Effector memory CD8-positive, alpha-beta T cell (primary cell): ENCODE results near the gene ATXN1.

Experiments
- ATAC-seq: fragments of 150-1000 bp; cut with Tn5 transposase; replicated peaks from 2 replicates; pipeline ENCODE4 v1.10.0; 2021; ENCODE audit warnings: mild to moderate bottlenecking, moderate library complexity
- DNase-seq, 3 experiments: peaks; one replicate each; pipeline ENCODE4 v3.0.0; 2021
- H3K27ac Mint-ChIP-seq, 2 donors: one replicate each; pipeline ENCODE4 v1.8.0; 2022; ENCODE audit warnings: mild to moderate bottlenecking in 2 of 2, mixed read lengths in 2 of 2, moderate library complexity in 2 of 2
- H3K27me3 Mint-ChIP-seq, 2 donors: one replicate each; pipeline ENCODE4 v1.8.0; 2022; ENCODE audit warnings: mixed read lengths in 2 of 2
- H3K36me3 Mint-ChIP-seq: one replicate; pipeline ENCODE4 v1.8.0; 2022; ENCODE audit warnings: mild to moderate bottlenecking, moderate library complexity, mixed read lengths; ENCODE audit not compliant: insufficient read depth
- H3K4me1 Mint-ChIP-seq, 2 donors: one replicate each; pipeline ENCODE4 v1.8.0; 2022; ENCODE audit warnings: low read depth in 2 of 2, mixed read lengths in 2 of 2
- H3K4me3 Mint-ChIP-seq, 2 donors: one replicate each; pipeline ENCODE4 v1.8.0; 2022; ENCODE audit warnings: mild to moderate bottlenecking in 2 of 2, mixed read lengths in 2 of 2, moderate library complexity in 2 of 2
- H3K9me3 Mint-ChIP-seq, 2 donors: one replicate each; pipeline ENCODE4 v1.8.0; 2022; ENCODE audit warnings: mixed read lengths in 2 of 2

The ATXN1 gene

GRCh38 chr6:16727996-16728395 is 33.3 kb downstream of the ATXN1 start:
- Mint-ChIP-seq H3K9me3 (no peaks in the 10 kb centered on the region), H3K27me3 (no peaks in the 10 kb centered on the region), H3K27ac (peak overlapping the region; percentile 57 to 91), H3K4me1 (peaks cover 32 to 74% of the 10 kb centered on the region in 2 donors), H3K36me3 (peaks cover 28% of the 10 kb centered on the region), H3K4me3 (peak overlapping the region in 1 of 2 donors; percentile 20)
- no peak for ATAC-seq
- no peak for DNase-seq

GRCh38 chr6:16725145-16725864 is 36.0 kb downstream of the ATXN1 start:
- peaks cover 7% of the 10 kb centered on the region for H3K36me3 Mint-ChIP-seq
- peak overlapping the region; percentile 51 to 69 for H3K27ac Mint-ChIP-seq
- DNase-seq (no peak), ATAC-seq (no peak)
- H3K4me3 Mint-ChIP-seq, result no peak overlapping the region
- H3K27me3 Mint-ChIP-seq, result no peaks in the 10 kb centered on the region
- no peaks in the 10 kb centered on the region for H3K9me3 Mint-ChIP-seq
- peaks cover 12 to 55% of the 10 kb centered on the region in 2 donors for H3K4me1 Mint-ChIP-seq

- no peak overlapping the region for H3K27ac Mint-ChIP-seq
- H3K36me3 Mint-ChIP-seq, result peaks cover 2% of the 10 kb centered on the region
- H3K9me3 Mint-ChIP-seq, result no peaks in the 10 kb centered on the region
- no peak overlapping the region for H3K4me3 Mint-ChIP-seq
- DNase-seq (no peak), ATAC-seq (peak; percentile 31)
- H3K4me1 Mint-ChIP-seq, result peaks cover 20 to 55% of the 10 kb centered on the region in 2 donors
- H3K27me3 Mint-ChIP-seq, result no peaks in the 10 kb centered on the region
These were observed 37.4 kb downstream of the ATXN1 start for GRCh38 chr6:16723826-16724225.

- ATAC-seq, result no peak
- Mint-ChIP-seq H3K27me3 (no peaks in the 10 kb centered on the region), H3K4me1 (peaks cover 20 to 52% of the 10 kb centered on the region in 2 donors)
These were observed 37.9 kb downstream of the ATXN1 start for GRCh38 chr6:16723402-16723801.

GRCh38 chr6:16722630-16723029 is 38.6 kb downstream of the ATXN1 start:
- ATAC-seq (no peak), DNase-seq (no peak)
- no peaks in the 10 kb centered on the region for H3K27me3 Mint-ChIP-seq
- H3K4me3 Mint-ChIP-seq, result no peak overlapping the region
- peaks cover 17 to 46% of the 10 kb centered on the region in 2 donors for H3K4me1 Mint-ChIP-seq
- H3K9me3 Mint-ChIP-seq, result no peaks in the 10 kb centered on the region
- H3K36me3 Mint-ChIP-seq, result peaks cover 2% of the 10 kb centered on the region
- H3K27ac Mint-ChIP-seq, result no peak overlapping the region

More at GRCh38 chr6:16723402-16723801, 37.9 kb downstream of the ATXN1 start:
- Mint-ChIP-seq H3K4me3 (no peak overlapping the region), H3K27ac (no peak overlapping the region), H3K36me3 (peaks cover 2% of the 10 kb centered on the region), H3K9me3 (no peaks in the 10 kb centered on the region)
- DNase-seq, result no peak

GRCh38 chr6:16721977-16722376 is 39.3 kb downstream of the ATXN1 start:
- no peak for DNase-seq
- H3K4me3 Mint-ChIP-seq, result no peak overlapping the region
- H3K9me3 Mint-ChIP-seq, result no peaks in the 10 kb centered on the region
- ATAC-seq, result no peak
- no peaks in the 10 kb centered on the region for H3K27me3 Mint-ChIP-seq
- H3K36me3 Mint-ChIP-seq, result peaks cover 2% of the 10 kb centered on the region
- peak overlapping the region in 1 of 2 donors; percentile 59 for H3K27ac Mint-ChIP-seq
- peaks cover 18 to 50% of the 10 kb centered on the region in 2 donors for H3K4me1 Mint-ChIP-seq

- Mint-ChIP-seq H3K9me3 (no peaks in the 10 kb centered on the region), H3K27ac (no peak overlapping the region), H3K4me1 (peaks cover 25 to 47% of the 10 kb centered on the region in 2 donors), H3K36me3 (peaks cover 2% of the 10 kb centered on the region), H3K4me3 (no peak overlapping the region), H3K27me3 (no peaks in the 10 kb centered on the region)
- DNase-seq (no peak), ATAC-seq (no peak)
These were observed 40.4 kb downstream of the ATXN1 start for GRCh38 chr6:16720861-16721260.

- Mint-ChIP-seq H3K4me1 (peaks cover 28 to 33% of the 10 kb centered on the region in 2 donors), H3K27ac (peak overlapping the region in 1 of 2 donors; percentile 26), H3K4me3 (no peak overlapping the region)
These were observed 41.8 kb downstream of the ATXN1 start for GRCh38 chr6:16719488-16719887.

GRCh38 chr6:16718356-16718755 is 42.9 kb downstream of the ATXN1 start:
- Mint-ChIP-seq H3K4me3 (no peak overlapping the region), H3K4me1 (peaks cover 32 to 35% of the 10 kb centered on the region in 2 donors)

More at GRCh38 chr6:16719488-16719887, 41.8 kb downstream of the ATXN1 start:
- Mint-ChIP-seq H3K9me3 (no peaks in the 10 kb centered on the region), H3K27me3 (no peaks in the 10 kb centered on the region), H3K36me3 (peaks cover 6% of the 10 kb centered on the region)
- no peak for ATAC-seq
- no peak for DNase-seq

GRCh38 chr6:16717275-16717942 is 43.9 kb downstream of the ATXN1 start:
- no peaks in the 10 kb centered on the region for H3K9me3 Mint-ChIP-seq
- H3K4me3 Mint-ChIP-seq, result no peak overlapping the region
- ATAC-seq, result no peak
- peak overlapping the region in 1 of 2 donors; percentile 1 for H3K27ac Mint-ChIP-seq
- H3K36me3 Mint-ChIP-seq, result peaks cover 15% of the 10 kb centered on the region
- no peaks in the 10 kb centered on the region for H3K27me3 Mint-ChIP-seq
- peaks cover 41 to 43% of the 10 kb centered on the region in 2 donors for H3K4me1 Mint-ChIP-seq
- DNase-seq, result no peak

More at GRCh38 chr6:16718356-16718755, 42.9 kb downstream of the ATXN1 start:
- H3K27me3 Mint-ChIP-seq, result no peaks in the 10 kb centered on the region
- peaks cover 13% of the 10 kb centered on the region for H3K36me3 Mint-ChIP-seq
- H3K27ac Mint-ChIP-seq, result no peak overlapping the region
- no peak for DNase-seq
- ATAC-seq, result no peak
- H3K9me3 Mint-ChIP-seq, result no peaks in the 10 kb centered on the region

GRCh38 chr6:16716321-16716858 is 44.9 kb downstream of the ATXN1 start:
- no peak for ATAC-seq
- peak overlapping the region in 1 of 2 donors; percentile 1 for H3K27ac Mint-ChIP-seq
- H3K4me1 Mint-ChIP-seq, result peaks cover 47% of the 10 kb centered on the region in 2 donors
- peaks cover 21% of the 10 kb centered on the region for H3K36me3 Mint-ChIP-seq
- no peak overlapping the region for H3K4me3 Mint-ChIP-seq
- no peaks in the 10 kb centered on the region for H3K9me3 Mint-ChIP-seq
- H3K27me3 Mint-ChIP-seq, result no peaks in the 10 kb centered on the region
- DNase-seq, result no peak

- Mint-ChIP-seq H3K4me3 (peak overlapping the region in 1 of 2 donors; percentile 79), H3K36me3 (peaks cover 22% of the 10 kb centered on the region), H3K4me1 (peaks cover 37 to 39% of the 10 kb centered on the region in 2 donors), H3K9me3 (no peaks in the 10 kb centered on the region), H3K27ac (peak overlapping the region; percentile 91 to 93), H3K27me3 (no peaks in the 10 kb centered on the region)
- DNase-seq (no peak), ATAC-seq (no peak)
These were observed 47.7 kb downstream of the ATXN1 start for GRCh38 chr6:16713597-16713996.

GRCh38 chr6:16712931-16713484 is 48.3 kb downstream of the ATXN1 start:
- peak overlapping the region; percentile 91 to 93 for H3K27ac Mint-ChIP-seq
- H3K4me3 Mint-ChIP-seq, result peak overlapping the region; percentile 78 to 79
- H3K9me3 Mint-ChIP-seq, result no peaks in the 10 kb centered on the region
- peaks cover 22% of the 10 kb centered on the region for H3K36me3 Mint-ChIP-seq
- ATAC-seq (peak; percentile 25), DNase-seq (peak in 1 of 3 experiments; percentile 39)
- H3K27me3 Mint-ChIP-seq, result no peaks in the 10 kb centered on the region
- peaks cover 40 to 44% of the 10 kb centered on the region in 2 donors for H3K4me1 Mint-ChIP-seq
